NCI-H1436 treated with DMSO at 0.1 percent for 48 hours (cell line): ENCODE measurements around the gene SCGB1A1.
"Not testable (repeated sequence)": the region's sequence is repeated elsewhere in the genome, so short reads cannot be mapped to it uniquely, and the experiment has no call there.

Experiments used
- DNase-seq: peaks from one replicate; lab custom pipeline; 2025; lab: John Stamatoyannopoulos, UW

SCGB1A1 gene

DNA sequence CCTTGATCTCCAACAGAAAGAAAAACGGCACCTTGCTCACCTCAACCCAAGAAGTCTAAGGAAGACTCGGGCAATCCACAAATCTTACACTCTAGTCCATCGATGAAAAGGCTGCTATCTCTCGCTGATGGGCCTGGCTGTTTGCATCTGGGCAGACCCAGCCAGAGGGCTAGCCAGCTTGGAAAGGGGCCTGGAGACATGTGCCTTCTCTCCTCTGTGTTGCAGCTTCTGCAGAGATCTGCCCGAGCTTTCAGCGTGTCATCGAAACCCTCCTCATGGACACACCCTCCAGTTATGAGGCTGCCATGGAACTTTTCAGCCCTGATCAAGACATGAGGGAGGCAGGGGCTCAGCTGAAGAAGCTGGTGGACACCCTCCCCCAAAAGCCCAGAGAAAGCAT, 3.2 kb downstream of the SCGB1A1 start:
- DNase-seq, result no peak

DNA sequence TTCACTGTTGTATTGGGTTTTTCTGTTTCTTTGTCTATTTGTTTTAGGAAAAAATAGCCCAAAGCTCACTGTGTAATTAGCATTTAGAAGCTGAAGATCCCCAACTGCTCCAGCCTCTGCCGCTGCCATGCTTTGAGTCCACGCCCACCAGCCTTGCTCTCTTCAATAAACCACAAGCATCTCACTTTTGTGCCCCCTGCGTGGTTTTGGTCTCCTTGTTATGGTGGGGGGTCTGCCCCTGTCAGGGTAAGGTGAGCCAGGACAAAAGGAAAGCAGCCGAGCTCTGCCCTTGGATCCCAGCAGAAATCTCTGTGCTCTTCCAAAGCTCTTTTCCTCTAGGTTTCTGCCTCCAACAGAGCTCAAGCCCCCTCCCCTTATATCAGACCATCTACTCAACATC, 4.2 kb downstream of the SCGB1A1 start:
- no peak for DNase-seq

DNA sequence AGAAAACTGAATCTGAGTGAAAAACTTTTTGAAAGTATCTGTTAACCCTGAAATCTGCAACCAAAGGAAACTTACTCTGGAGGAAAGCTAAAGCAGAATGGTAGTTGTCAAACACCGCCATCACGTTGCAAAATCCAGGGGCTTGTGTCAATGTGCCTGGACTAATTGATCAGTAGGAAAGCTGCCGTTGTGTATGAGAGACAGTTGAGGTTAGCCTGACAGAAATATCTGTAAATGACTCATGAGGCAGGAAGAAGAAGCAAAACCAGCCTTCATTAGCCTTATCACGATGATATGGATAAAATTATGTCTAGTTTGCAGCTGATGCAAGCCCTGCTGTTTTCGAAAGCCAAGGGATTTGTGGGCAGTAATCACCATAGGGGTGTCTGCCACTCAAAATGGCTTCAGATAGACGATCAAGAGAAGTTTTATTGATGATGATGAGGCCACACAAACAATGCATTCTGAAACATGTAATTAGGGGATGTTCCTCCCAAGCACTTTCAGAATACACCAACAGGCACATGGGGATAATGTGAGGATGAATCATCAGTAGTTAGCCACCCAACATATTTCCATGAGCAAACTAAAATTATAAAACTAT, 8.9 kb downstream of the SCGB1A1 start:
- no peak for DNase-seq

DNA sequence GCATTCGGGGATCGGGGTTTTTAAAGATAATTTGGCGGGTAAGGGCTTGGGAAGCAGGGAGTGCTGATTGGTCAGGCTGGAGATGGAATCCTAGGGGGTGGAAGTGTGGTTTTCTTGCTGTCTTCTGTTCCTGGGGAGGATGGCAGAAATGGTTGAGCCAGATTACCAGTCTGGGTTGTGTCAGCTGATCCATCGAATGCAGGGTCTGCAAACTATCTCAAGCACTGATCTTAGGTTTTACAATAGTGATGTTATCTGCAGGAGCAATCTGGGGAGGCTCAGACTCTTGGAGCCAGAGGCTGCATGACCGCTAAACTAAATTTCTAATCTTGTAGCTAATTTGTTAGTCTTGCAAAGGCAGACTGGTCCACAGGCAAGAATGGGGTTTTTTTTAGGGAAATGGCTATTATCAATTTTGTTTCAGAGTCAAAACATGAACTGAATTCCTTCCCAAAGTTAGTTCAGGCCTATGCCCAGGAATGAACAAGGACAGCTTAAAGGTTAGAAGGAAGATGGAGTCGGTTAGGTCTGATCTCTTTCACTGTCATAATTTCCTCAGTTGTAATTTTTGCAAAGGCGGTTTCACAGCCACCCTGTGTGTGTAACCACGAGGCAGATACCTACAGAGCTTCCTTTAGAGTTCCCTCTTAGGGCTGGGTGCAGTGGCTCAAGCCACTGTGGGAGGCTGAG, 10.2 kb downstream of the SCGB1A1 start:
- no peak for DNase-seq

DNA sequence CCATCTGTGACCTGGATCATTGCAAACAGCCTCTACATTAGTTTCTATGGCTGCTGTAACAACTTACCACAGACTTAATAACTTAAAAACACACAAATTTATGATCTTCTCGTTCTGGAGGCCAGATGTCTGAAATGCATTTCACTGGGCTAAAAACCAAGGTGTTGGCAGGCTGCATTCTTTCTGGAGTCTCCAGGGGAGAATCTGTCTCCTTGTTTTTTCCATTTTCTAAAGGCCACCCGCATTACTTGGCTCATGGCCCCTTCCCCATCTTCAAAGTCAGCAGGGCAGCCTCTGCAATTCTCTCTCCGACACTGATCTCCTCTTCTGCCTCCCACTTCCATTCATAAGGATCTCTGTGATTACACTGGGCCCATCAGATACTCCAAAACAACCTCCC, 11.6 kb downstream of the SCGB1A1 start:
- DNase-seq, result no peak

DNA sequence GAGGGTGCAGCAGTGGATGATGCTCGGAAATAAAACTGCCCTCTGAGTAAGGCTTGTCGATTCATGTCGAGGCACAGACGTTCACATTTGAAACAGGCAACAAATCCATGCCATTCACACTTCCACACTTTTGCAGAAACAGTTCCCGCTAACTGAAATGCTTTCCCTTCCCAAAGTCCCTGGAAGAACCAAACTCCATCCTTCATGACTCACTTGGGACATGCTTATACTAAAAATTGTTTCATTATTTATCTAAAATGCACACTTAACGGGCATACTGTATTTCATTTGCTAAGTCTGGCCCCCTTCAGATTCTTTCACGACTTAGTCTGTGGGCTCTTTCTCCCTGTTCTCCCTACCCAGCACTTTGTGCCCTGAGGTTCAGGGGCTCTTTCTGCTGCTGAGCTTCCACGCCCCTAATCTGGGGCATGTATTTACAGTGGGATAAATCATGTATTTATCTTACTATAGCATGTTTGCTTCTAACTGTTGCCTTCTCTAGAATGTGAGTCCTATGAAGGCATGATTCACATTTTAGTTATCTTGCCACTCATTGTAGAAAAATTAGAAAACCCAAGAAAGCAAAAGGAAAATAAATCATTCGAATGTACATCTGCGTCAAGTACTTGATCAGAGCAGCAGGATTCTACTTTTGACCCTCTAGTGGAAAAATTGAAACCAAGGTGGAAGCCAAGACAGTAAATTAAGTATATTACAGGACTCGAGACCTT, 12.5 kb downstream of the SCGB1A1 start:
- DNase-seq, result no peak

DNA sequence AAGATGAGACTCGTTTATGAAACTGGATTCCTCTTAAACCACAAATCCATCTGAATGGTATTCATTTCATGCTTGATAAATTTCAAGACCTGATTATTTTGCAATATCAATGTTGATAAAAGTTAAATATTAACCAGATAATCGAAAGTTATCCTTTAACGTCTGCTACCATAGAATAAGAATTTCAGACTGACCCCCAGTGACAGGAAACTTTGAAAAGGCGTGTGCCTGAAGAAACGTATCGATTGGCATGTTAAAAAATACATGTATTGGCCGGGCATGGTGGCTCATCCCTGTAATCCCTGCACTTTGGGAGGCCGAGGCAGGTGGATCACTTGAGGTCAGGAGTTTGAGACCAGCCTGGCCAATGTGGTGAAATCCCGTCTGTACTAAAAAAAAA, 13.9 kb downstream of the SCGB1A1 start:
- no peak for DNase-seq

DNA sequence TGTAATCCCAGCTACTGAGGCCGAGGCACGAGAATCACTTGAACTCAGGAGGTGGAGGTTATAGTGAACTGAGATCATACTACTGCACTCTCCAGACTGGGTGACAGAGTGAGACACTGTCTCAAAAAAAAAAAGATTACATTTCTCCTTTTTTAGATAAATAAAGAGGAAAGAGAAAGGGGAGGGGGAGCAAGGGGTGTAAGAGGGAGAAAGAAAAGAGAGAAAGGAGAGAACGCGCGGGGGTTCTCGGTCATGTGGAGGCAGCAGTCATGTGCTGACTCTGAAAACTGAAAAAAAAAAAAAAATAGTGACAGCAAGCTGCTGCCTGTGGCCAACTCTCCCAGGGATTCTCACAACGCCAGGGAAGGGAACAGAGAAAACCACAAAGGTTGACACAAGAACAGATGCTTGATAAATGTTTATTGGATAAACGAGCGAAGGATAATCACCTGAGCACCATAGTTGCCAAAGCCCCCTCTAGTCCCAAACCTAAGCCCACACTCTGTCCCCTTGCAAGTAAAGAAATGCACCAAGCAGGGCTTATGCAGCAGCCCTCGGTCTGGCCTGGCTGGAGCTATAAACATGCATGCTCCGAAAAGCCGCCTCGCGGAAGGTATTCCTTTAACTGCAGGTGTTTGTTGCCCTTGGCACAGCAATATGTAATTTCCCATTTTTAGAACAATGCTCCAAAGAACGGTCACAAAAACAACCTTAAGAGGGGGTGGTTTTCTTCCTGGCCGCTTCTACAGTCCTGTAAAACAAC, 14.5 kb downstream of the SCGB1A1 start:
- DNase-seq, result no peak

DNA sequence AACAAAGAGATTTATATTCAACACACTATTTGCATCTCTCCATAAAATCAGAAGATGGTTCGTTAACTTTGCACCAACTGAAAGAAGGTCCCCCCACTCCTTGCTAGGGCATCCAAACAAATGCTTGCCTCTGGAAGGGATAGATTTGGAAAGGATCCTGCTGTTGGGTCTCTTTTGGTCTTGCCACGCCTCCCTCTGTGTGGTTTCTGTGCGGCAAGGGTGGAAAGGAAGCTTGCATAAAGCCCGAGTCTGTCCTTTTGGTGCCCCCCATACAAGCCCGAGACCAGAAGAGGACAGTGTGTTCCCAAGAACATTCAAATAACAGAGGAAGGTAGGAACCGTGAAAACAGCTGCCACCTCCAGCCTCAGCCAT, 15.1 kb downstream of the SCGB1A1 start:
- DNase-seq, result no peak

DNA sequence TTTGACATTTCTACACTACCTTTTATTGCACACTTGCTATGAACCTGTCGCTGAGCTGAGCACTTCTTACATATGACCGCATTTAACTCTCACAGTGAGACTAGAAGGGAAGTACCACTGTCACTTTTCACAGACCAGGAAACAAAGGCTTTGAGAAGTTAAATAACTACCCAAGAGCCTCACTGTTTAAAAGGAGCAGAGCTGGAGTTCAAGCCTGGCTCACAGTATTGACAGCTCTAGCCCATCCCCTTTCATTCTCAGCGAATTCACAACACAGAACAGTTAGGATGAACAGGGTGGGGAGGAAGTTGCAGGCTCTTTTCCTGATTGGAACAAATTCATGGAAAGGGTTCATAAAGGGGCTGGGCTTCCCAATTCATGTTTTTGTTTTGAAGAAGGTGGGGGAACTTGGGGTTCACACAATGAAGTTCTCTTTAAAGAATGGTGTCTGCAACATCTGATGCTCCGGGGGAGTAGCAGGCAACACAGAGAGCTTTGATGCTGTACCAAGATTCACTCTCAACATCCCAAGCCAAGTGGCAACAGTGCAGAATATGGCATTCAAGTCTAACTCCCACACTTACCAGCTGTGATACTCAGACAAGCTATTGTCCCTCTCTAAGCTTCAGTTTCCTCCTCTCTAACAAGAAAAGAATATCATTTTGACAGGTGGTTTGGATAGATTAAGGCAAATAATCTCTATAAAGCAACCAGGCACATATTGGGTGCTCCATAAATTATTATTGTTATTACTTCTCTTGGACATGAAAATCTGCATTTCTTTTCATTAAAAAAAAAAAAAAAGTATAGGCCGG, 17.2 kb downstream of the SCGB1A1 start:
- DNase-seq, result no peak

DNA sequence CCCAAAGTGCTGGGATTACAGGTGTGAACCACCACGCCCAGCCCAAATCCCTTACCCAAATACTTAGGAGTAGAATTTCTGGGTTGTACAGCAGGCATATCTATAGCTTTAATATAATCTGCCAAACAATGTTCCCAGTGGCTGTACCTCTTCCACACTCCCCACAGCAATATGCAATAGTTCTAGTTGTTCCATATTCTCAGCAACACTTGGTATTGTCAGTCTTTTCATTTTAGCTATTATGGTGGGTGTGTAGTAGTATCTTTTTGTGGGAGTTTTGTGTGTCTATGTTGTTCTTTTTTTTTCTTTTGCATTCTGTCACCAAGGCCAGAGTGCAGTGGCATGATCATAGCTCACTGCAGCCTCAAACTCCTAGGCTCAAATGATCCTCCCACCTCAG, 18.8 kb downstream of the SCGB1A1 start:
- DNase-seq, result no peak

DNA sequence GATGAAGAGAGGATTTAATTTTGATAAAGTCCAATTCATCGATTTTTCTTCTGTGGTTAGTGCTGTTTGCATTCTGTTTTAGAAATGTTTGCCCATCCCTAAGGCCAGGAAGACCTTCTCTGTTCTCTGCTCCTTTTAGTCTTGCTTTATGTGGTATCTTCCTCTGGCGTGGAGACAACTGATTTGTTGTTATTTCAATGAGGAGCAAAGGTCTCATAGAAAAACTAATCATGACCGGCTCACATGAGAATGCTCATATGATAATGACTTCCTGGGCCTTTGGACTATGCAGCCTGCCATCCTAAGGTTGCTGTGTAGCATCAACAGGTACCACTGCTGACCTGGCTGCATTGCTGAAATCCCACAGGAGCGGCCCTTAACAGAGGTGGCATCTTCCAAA, 19.8 kb downstream of the SCGB1A1 start:
- DNase-seq, result no peak

DNA sequence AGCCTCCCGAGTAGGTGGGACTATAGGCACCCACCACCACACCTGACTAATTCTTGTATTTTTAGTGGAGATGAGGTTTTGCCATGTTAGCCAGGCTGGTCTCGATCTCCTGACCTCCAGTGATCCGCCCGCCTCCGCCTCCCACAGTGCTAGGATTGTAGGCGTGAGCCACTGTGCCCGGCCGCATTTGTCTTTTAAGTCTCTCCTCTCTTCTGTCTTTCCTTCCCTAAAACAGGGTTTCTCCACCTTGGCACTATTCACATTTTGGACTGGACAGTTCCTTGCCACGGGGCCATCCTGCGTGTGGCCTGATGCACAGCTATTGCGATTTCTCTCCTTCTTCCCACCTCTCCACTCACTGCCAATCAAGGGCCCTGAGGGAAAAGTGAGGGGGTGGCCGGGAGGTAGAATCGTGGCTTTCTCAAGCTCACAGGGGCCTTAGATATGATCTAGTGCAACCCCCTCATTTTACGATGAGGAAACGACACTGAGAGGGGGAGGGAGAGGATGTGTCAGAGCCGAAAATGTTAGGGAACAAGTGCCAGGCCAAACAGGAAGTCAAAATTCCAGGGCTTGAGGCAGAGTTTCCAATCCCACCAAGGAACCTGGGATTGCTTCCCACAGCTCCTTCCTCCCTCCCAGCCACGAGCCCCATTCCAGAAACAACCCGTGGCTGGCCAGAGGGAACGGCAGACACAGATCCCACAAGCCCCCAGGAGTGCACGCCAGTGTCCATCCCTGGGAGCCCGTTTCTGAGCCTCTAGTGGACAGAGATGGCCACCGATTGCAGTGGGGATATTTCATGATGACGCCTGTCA, 21.2 kb downstream of the SCGB1A1 start:
- no peak for DNase-seq

DNA sequence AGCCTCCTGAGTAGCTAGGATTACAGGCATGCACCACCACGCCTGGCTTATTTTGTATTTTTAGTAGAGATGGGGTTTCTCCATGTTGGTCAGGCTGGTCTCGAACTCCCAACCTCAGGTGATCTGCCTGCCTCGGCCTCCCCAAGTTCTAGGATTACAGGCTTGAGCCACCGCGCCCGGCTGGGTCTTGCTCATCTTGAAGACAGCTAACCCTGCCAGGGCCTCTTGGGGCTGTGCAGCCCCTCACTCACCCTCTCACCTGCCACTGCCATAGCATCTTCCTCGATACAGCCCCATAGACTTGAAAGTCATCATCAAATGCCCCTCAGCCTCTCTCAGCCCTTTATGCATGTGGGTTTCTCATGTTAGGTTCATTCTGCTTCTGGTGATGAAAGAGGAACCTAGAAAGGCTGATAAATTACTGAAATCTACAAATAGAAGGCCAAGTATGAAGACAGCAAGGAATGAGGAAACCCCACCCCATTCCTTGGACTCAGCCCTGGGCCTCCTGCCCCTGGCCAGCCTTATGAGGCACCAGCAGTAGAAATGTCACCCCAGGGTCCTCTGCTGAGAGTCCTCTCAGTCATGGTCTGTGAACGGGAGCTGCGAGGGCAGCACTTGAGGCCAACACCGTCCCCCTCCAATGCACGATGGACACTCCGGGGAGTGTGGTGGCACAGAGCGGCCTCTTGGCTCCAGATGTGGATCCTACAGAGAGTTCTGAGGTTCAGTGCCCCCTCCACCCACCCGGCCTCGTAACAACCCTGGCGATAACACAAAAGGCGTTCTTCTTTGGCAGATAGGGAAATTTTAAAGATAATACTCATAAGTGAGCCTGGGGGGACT, 24.8 kb downstream of the SCGB1A1 start:
- DNase-seq, result no peak

DNA sequence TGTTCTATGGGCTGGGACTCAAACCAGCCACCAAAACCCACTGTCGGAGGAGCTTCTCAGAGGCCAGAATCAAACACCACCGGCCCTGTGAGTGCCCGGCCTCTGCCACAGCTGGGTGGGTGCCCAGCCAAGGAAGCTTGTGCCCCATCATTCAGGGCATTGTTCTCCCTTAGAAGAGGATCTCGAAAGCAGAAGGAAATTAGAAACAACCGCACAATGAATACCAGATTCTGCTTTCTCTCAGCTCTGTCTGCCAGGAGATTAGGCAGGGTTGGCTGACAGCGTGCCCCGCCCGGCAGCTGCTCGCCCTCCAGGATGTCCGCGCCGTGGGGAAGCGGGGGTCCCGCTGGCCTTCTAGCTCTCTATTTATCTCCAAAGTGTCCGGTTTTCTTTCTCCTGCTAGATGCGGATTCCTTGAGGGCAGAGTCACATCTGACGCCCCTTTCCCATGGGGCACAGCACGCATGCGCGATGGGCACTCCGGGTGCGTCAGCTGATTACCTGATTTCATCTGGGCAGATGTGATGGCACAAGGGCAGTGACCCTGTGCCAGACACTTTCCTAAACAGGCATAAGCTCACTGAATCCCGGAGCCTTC, 25.5 kb downstream of the SCGB1A1 start:
- no peak for DNase-seq

DNA sequence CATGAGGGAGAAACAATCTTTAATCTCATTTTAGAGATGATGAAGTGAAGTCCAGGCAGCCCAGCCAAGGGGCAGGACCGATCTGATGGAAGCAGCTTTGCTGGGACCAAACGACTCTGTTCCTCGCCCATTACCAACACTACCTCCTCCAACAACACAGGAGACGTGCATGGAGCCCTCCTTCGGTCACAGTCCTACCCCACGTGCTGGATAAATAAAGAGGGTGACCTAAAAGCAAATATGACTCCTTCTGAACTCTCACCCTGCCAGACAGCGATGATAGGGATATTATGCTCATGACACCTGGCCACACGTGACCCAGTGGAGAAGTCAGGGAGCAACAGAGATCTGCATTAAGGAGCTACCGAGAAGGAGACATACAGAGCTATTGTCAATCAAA, 26.0 kb downstream of the SCGB1A1 start:
- no peak for DNase-seq

DNA sequence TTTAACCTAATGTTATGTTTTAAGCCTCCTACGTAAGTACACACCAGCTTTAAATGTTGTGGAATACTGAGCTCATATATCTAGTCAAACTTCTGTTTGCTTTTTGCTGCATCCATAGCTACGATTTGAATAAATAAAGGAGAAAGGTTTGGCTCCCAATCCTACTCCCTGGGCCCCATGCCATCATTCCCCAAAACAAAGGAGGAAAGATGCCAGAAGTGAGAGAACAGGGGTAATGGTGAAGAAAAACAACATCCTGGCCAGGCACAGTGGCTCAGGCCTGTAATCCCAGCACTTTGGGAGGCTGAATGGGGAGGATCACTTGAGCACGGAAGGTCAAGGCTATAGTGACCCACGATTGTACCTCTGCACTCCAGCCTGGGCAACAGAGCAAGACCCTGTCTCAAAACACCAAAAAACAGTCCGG, 26.5 kb downstream of the SCGB1A1 start:
- no peak for DNase-seq

DNA sequence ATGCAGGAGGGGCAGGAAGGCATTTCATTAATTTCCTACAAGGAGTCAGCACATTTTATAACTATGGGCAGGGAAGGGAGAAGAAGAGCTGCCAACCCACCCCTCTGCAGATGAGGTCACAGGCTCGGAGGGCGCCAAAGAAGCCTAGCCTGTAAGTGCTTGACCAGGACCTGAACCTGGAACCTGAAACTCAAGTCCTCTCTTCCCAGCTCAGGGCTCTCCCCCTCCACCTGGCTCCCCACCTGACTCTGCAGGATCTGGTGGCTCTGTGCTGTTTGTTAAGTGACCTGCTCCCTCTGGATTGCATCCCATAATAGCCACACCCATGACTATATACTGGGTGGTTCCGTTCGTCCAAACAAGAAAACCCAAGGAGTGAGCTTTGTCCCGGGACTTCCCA, 27.3 kb downstream of the SCGB1A1 start:
- DNase-seq, result no peak

DNA sequence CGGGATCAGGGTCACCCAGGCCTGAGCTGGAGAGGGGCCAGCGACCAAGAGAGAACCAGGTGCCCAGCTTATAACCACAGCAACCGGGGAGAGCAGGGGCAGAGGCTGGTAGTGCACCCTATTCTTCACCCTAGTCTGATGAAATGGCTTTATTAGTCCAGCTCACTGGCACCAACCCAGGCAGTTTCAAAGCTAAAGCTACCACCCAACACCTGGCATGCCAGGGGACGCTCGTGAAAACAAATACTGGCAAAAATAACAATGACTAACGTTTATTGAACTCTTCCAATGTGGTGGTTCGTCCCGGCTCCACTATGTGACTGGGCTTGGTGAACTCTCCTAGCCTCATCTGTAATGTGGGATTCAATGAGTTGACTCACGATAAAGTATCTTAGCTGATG, 30.6 kb downstream of the SCGB1A1 start:
- no peak for DNase-seq

DNA sequence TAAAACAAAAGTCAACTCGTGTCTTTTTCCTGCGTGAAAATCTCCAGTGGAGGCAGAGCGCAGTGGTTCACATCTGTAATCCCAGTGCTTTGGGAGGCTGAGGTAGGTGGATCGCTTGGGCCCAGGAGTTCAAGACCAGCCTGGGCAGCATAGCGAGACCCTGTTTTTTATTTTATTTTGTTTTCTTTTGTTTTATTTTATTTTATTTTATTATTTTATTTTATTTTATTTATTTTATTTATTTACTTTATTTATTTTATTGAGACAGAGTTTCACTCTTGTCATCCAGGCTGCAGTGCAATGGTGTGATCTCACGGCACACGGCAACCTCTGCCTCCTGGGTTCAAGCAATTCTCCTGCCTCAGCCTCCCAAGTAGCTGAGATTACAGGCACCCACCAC, 31.1 kb downstream of the SCGB1A1 start:
- DNase-seq, result not testable (repeated sequence)
